Mucosa of gallbladder (tissue), 1 donor: ENCODE measurements around the gene METTL24. TPM values are rescaled to one million over a fixed set of nuclear protein-coding genes. Genes with fewer than 3 reads are reported as not detected.
"Not testable (repeated sequence)": the region's sequence is repeated elsewhere in the genome, so short reads cannot be mapped to it uniquely, and the experiment has no call there.

Experiments
- DNase-seq: peaks from one replicate; pipeline ENCODE4 v3.0.0-alpha.2; 2020; ENCODE audit warnings: low spot score
- total RNA-seq: library from RNA; stranded (reverse); gene quantifications from one replicate; pipeline ENCODE4 v1.2.1, GENCODE V29; 2021
- donor health status: DM: no; HTN: no; CAD: no.

The METTL24 gene
- total RNA-seq, 1 donor from 2014 or later = 15.7 TPM

DNA sequence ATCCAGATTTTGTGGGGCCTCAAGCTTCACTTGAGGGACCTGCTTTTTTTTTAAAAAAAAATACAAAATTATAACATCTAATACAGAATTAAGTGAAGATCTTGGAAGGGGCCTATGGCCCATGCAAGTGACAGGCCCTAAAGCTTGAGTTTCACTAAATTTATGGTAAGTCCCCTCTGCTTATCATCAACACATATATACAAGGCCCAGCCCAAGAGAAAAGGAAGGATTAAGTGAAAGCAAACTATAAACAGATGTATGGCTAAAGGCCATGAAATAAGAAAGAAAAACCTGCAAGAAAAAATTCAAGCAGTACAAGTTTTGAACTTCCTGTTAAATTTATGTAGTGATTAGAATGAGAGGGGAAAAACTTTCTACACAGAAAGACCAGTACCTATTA is 91.2 kb downstream of the METTL24 start:
- no peak for DNase-seq

DNA sequence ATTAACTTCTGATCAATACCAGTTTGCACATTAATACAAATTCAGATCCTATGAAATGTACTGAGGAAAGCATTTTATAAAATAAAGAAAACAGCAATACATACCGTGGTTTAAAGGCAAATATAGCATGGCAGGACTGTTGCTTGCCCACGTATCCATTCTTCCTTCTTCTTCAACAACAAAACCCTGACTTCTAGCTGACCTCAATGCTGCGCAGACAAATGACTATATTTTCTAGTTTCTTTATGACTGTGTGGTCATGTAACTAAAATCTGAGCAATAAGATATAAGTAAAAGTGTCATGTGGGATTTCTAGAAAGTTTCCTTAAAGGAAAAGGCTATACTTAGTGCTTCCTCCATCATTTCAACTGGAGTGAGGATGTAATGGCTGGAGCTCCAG is 92.9 kb downstream of the METTL24 start:
- DNase-seq = no peak

GRCh38 chr6:110256366-110256765 is 101.8 kb downstream of the METTL24 start:
- no peak for DNase-seq

DNA sequence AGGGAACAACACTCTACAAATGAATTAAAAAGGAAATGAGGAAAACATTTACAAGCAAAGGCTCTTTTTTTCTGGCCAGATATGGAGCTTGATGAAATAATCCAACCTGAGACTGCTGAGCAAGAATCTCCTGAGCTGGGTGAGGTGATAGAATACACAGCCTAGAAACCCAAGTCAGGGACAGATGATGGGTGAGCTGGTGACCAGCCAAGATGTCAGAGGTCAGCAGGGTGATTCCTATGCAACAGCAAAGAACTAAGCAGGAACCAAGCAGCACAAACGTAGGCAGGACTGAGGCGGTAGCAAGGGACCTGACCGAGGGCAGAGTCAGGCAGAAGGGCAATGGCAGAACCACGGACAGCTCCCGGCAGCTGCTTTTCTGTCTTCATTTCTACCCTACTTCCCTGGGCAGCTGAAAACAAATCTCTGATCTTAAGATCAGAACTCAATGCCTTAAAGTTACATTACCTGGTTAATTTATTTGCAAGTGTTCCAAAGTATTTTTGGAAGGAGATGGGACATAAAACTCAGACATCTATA is 102.9 kb downstream of the METTL24 start:
- no peak for DNase-seq

DNA sequence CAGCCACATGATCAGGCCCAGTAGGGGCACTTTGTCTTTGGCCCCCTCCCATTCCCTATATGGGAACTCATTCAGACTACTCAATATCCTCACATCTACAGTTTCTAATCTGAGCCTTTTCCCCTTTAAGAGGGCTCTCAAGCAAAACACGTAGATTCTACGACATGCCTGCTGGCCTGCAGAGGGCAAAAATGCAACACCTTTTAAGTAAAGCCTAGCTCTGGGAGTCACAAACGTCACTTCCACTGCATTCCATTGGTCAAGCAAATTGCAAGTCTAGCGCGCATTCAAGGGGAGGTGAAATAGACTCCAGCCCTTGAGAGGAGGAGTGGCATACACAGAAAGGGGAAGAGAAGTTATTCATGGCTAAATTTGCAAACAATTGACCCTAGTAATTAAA is 107.3 kb downstream of the METTL24 start:
- DNase-seq = no peak

DNA sequence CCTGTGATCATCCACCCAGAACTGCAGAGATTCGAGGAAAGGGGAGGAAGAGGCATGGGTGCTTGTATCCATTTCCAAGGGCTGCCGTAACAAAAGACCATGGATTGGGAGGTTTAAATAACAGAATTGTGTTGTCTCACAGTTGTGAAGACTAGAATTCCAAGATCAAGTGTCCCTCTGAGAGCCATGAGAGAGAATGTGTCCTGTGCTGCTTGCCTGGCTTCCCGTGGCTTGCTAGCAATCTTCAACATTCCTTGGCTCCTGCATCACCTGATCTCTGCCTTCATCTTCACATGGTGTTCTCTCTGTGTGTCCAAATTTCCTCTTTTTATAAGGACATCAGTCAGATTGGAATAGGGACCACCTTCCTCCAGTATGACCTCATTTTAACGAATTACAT is 108.1 kb downstream of the METTL24 start:
- DNase-seq = no peak

- DNase-seq = no peak
Observed at GRCh38 chr6:110246900-110247546, 111.1 kb downstream of the METTL24 start.

GRCh38 chr6:110246378-110246777 is 111.8 kb downstream of the METTL24 start:
- no peak for DNase-seq

DNA sequence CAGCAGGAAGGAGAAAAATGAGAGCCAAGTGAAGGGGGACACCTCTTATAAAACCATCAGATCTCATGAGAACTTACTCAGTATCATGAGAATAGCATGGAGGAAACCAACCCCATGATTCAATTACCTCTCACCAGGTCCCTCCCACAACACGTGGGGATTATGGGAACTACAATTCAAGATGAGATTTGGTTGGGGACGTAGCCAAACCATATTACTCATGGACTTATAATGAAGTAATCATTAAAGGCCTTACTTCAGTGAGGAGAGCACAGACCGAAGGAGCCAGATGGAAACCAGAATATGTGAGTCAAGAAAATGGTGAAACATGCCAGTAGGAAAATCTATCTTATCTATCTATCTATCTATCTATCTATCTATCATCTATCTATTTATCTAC is 113.5 kb downstream of the METTL24 start:
- not testable (repeated sequence) for DNase-seq

GRCh38 chr6:110239526-110240274 is 118.4 kb downstream of the METTL24 start:
- DNase-seq = no peak

GRCh38 chr6:110236007-110236406 is 122.1 kb downstream of the METTL24 start:
- DNase-seq = not testable (repeated sequence)

GRCh38 chr6:110233770-110234374 is 124.3 kb downstream of the METTL24 start:
- DNase-seq = no peak

DNA sequence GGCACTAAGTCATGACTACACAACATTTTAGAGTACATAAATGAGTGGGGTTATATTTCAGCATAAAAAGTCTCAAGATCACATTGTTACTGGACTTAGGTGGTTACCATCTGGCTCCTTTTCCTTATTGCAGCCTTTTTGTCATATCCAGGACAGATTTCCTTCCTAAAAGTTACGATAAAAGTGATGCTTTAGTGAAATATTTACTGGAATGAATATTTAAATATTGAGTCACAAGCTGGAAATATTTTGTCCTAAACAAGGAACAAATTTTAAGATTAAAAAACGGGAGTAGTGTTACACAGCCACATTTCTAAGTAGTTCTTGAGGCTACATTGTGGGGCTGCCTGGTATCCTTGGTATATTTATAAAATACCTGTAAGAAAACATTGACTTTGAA is 125.7 kb downstream of the METTL24 start:
- no peak for DNase-seq

GRCh38 chr6:110226261-110226660 is 131.9 kb downstream of the METTL24 start:
- DNase-seq = no peak

- DNase-seq = no peak
Observed at GRCh38 chr6:110221738-110222137, 136.4 kb downstream of the METTL24 start.

- DNase-seq = no peak
Observed at GRCh38 chr6:110217266-110217665, 140.9 kb downstream of the METTL24 start.

DNA sequence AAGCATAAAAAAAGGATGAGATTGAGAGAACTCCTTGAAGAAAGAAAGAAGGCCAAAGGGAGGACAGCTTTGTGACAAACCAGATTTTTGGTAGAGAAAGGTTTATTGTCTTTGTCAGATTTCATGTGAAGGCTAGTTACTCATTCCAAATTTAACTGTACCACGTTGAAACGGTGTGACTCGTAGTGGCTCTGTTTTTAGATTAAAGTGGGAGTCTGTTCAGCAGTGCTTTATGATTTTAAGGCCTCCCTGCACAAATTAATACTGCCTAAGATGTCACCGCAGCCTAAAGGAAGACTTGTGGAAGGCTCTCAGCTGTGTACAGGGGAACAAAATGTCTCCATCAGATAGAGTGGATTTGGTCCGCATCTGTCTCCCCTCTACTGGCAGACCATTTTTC is 142.0 kb downstream of the METTL24 start:
- no peak for DNase-seq

DNA sequence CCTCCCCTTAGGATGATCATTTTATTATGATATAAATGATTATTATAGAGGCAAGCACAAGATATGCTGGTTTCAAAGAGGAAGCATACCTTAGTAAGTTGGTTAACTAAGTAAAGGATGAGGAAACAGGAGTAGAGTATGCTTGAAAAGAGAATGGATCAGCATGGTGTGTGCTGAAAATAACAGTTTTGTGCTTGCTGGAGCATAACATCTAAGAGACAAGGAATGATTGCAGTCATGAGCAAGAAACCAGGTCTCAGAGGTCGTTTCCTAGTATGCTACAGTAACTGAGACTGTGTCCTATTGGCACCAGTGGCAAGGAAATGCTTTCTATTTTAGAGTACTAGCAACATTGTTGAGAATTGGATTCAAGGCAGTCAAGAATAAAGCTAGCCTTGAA is 143.8 kb downstream of the METTL24 start:
- DNase-seq = no peak

DNA sequence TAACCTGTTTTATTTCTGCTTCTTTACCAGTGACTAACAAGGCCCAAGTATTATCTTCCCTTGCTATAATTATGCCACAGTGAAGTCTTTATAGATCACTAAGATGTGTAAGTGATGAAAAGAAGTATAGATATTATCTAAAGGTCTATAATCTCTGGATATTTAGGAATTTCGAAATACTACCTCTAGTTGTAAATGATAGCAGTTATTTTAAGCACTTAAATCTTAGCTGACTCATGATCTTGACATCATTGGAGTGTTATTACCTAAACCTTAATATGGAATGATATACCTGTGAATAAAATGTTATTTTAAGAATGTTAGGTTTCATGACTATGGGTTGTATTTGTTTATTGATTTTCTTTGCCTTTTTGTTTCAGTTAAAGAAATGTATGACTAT is 146.4 kb downstream of the METTL24 start:
- DNase-seq = no peak

DNA sequence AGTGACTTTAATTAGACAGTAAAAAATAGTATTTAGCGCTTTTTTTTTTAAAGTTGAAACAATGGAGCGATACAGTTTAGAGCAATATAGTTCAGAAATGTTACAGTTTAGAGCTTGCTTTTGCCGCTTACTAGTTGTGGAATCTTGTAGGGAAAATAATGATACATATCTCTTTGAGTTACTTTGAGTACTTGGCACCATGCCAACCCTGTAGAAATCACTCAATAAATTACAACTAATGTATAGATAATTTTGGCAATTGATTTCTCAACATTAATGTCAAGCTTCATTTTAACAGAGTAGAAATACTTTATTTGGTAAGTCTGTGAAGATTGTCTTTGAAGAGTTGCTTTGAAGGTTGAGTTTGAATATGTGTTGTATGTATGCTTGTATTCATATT is 150.5 kb downstream of the METTL24 start:
- no peak for DNase-seq

GRCh38 chr6:110201151-110201884 is 156.8 kb downstream of the METTL24 start:
- no peak for DNase-seq

DNA sequence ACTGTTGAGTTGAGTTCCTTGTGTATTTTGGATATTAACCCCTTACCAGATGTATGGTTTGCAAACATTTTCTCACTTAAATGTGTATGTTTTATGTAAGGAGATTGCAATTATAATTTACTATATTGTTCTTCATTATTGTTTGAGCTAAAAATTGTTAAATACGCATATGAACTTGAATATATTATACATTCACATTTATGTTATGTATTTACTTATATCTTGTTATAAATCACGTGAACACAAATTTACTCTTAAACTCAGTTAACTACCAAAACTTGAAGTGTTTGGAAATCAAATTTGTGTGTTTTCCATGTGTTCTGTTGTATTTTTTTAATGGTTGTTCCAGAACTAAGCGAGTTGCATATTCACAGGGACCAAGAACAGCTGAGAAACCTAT is 159.6 kb downstream of the METTL24 start:
- DNase-seq = no peak
